ENCODE results near the gene RNF186. TPM values are rescaled to one million over a fixed set of nuclear protein-coding genes. Genes with fewer than 3 reads are reported as not detected.

The RNF186 gene
- total RNA-seq, 1 donor from 2014 or later = not detected

DNA sequence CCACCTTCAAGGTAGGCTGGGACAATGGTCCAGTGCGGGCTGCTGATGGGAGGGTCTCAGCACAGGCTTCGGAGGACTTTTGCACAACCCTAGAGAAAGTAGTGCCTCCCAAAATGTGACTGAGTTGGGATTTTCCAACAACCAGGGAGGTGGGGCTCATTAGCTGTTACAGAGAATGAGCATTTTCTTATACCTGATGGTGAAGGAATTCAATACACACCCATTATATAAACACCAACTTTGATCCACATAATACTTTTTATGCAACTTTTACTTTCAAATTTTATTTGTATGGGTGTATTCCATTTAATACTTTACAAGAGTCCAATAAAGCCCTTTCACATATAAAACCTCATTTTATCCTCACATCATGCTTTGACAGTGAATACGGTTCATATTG is 31.3 kb upstream of the RNF186 start:
- H3K27ac ChIP-seq = no peak overlapping the region
- no peaks in the 10 kb centered on the region for H3K36me3 ChIP-seq
- no peaks in the 10 kb centered on the region for H3K27me3 ChIP-seq
- no peak overlapping the region for H3K4me3 ChIP-seq
- no peaks in the 10 kb centered on the region for H3K4me1 ChIP-seq
- TF ChIP-seq, protein P1, sequence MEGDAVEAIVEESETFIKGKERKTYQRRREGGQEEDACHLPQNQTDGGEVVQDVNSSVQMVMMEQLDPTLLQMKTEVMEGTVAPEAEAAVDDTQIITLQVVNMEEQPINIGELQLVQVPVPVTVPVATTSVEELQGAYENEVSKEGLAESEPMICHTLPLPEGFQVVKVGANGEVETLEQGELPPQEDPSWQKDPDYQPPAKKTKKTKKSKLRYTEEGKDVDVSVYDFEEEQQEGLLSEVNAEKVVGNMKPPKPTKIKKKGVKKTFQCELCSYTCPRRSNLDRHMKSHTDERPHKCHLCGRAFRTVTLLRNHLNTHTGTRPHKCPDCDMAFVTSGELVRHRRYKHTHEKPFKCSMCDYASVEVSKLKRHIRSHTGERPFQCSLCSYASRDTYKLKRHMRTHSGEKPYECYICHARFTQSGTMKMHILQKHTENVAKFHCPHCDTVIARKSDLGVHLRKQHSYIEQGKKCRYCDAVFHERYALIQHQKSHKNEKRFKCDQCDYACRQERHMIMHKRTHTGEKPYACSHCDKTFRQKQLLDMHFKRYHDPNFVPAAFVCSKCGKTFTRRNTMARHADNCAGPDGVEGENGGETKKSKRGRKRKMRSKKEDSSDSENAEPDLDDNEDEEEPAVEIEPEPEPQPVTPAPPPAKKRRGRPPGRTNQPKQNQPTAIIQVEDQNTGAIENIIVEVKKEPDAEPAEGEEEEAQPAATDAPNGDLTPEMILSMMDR (IDR thresholded peaks at IDR 0.05) = no peak
- H3K9me3 ChIP-seq = no peaks in the 10 kb centered on the region
- no peak for DNase-seq (ENCODE audit: low spot score in 2 of 2)
- intact Hi-C loops (cut with DNase I) = no loop called here

- H3K27me3 ChIP-seq = no peaks in the 10 kb centered on the region
- intact Hi-C loops (cut with DNase I) = no loop called here
- no peak overlapping the region for H3K27ac ChIP-seq
- H3K36me3 ChIP-seq = no peaks in the 10 kb centered on the region
- H3K9me3 ChIP-seq = no peaks in the 10 kb centered on the region
- TF ChIP-seq, protein P1 (IDR thresholded peaks at IDR 0.05) = no peak
- no peak overlapping the region for H3K4me3 ChIP-seq
- no peaks in the 10 kb centered on the region for H3K4me1 ChIP-seq
- DNase-seq (ENCODE audit: low spot score in 2 of 2) = no peak
Observed at GRCh38 chr1:19845555-19845954, 30.5 kb upstream of the RNF186 start.

DNA sequence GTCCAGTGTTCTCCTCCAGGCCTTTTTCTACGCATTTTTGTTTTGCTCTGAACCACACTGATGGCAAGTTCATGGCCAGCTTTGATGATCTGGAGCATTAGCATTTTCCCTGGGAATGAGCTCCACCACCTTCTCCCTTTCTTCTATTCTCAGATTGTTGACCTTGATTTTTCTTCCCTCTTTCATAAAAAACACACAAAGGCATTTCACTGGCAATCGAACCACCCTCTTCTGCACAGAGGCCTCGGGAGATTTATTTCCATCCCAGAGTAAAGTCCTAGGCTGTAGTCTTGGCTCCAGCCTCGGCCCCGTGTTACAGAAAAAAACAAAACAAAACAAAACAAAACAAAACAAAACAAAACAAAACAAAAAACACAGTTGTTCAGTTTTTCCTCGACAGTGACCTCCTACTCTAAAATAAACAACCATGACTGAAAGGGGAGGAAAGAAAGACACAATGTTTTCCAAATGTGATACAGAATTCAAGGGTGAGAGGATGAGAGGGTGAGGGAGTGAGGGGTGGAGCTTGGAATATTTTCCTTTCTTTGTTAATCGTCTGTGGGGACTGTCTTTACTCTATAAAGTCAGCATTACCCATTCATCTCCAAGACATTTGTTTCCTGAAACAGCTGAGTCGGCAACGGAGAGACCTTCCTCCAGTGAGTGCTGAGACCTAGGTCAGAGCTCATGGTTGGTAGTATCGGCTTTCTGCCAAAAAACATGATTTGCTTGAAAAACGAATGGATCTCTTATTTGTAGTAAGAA is 29.8 kb upstream of the RNF186 start:
- Histone ChIP-seq H3K36me3 (no peaks in the 10 kb centered on the region), H3K27ac (no peak overlapping the region), H3K27me3 (no peaks in the 10 kb centered on the region), H3K4me1 (no peaks in the 10 kb centered on the region), H3K4me3 (no peak overlapping the region), H3K9me3 (no peaks in the 10 kb centered on the region)
- no peak for DNase-seq (ENCODE audit: low spot score in 2 of 2)
- intact Hi-C loops (cut with DNase I) = no loop called here
- TF ChIP-seq, protein P1 (IDR thresholded peaks at IDR 0.05) = no peak

- H3K4me1 ChIP-seq = no peaks in the 10 kb centered on the region
- no peak overlapping the region for H3K27ac ChIP-seq
- DNase-seq (ENCODE audit: low spot score in 2 of 2) = no peak
- intact Hi-C loops (cut with DNase I) = no loop called here
- TF ChIP-seq, protein P1 (IDR thresholded peaks at IDR 0.05) = no peak
- H3K27me3 ChIP-seq = no peaks in the 10 kb centered on the region
- no peaks in the 10 kb centered on the region for H3K36me3 ChIP-seq
- H3K9me3 ChIP-seq = no peaks in the 10 kb centered on the region
- H3K4me3 ChIP-seq = no peak overlapping the region
Observed at GRCh38 chr1:19840228-19840627, 25.1 kb upstream of the RNF186 start.

GRCh38 chr1:19837866-19838265 is 22.8 kb upstream of the RNF186 start:
- no peaks in the 10 kb centered on the region for H3K36me3 ChIP-seq
- intact Hi-C loops (cut with DNase I) = no loop called here
- DNase-seq (ENCODE audit: low spot score in 2 of 2) = no peak
- no peaks in the 10 kb centered on the region for H3K9me3 ChIP-seq
- H3K27ac ChIP-seq = no peak overlapping the region
- TF ChIP-seq, protein P1 (IDR thresholded peaks at IDR 0.05) = no peak
- no peak overlapping the region for H3K4me3 ChIP-seq
- H3K4me1 ChIP-seq = no peaks in the 10 kb centered on the region
- H3K27me3 ChIP-seq = no peaks in the 10 kb centered on the region
